Measurements from ENCODE around the gene SYCP2.

DNA sequence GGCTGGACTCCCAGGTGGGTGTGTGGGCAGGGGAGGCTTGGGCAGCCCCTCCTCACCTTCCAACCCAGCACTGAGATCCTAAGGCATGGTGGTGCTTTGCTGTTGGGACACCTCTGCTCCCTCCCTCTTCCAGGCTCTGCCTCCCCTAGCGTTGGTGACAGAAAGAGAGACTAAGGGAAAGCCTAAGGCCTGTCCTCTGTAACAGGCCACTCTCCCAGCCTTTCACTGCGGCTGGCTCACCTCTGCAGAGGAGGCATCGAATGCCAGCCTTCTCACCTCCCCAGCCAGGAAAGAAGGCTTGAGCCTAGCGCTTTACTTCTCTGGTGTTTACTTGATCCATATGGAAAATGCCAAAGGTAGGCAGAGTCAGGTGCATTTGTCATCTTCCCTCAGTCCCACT, 21.3 kb upstream of the SYCP2 start:
- TF ChIP-seq GATA2 (IDR thresholded peaks at IDR 0.05; ENCODE audit: low read depth, low read length): no peak
- TF ChIP-seq GATA3 (IDR thresholded peaks at IDR 0.05; ENCODE audit: low read depth, low read length): no peak
